Caco-2 (cell line): ENCODE results near the gene CNTF. TPM values are rescaled to one million over a fixed set of nuclear protein-coding genes. Genes with fewer than 3 reads are reported as not detected.

ENCODE experiments used
- BruUV-seq: library from RNA; stranded (reverse); fragments of 400-500 nt; replicated peaks from 2 replicates; lab custom pipeline; 2021; lab: Mats Ljungman, UMichigan
- CTCF ChIA-PET: fragments of 300-600 bp; sonication (Branson Sonifier 250); formaldehyde crosslinking; loops from one replicate; lab custom pipeline; 2022; ENCODE audit warnings: antibody characterized with exemption; lab: Charles Lee
- POLR2A ChIA-PET: fragments of 300-600 bp; sonication (Branson Sonifier 250); formaldehyde crosslinking; loops from one replicate; lab custom pipeline; 2022; ENCODE audit warnings: antibody characterized with exemption; lab: Charles Lee
- DNase-seq, 2 experiments: peaks; one replicate each; pipeline versions ENCODE4 v3.0.0 to v3.0.0-alpha.2; 2020 to 2022
- H3K27me3 ChIP-seq: replicated peaks from 2 replicates; pipeline ENCODE4 v1.6.0; 2011; ENCODE audit warnings: low read length; ENCODE audit not compliant: control insufficient read depth, insufficient read depth
- H3K36me3 ChIP-seq: 2 replicates; pipeline ENCODE4 v1.5.1; 2011; ENCODE audit warnings: low read length; ENCODE audit not compliant: control insufficient read depth, insufficient read depth
- H3K4me1 ChIP-seq: fragments of 250-450 bp; sonication (Bioruptor Pico); 2 replicates; pipeline ENCODE4 v1.5.1; 2020; ENCODE audit warnings: mild to moderate bottlenecking
- H3K4me3 ChIP-seq: 2 replicates; pipeline ENCODE4 v1.5.1; 2011; ENCODE audit warnings: low read depth, mild to moderate bottlenecking, control low read depth, low read length
- H3K9me3 ChIP-seq: fragments of 250-450 bp; sonication (Bioruptor Pico); 2 replicates; pipeline ENCODE4 v1.5.1; 2020; ENCODE audit warnings: mild to moderate bottlenecking, moderate library complexity
- H3K27ac Mint-ChIP-seq: one replicate; pipeline ENCODE4 v1.8.0; 2022; ENCODE audit warnings: mixed read lengths; ENCODE audit not compliant: unreplicated experiment
- H3K27me3 Mint-ChIP-seq: one replicate; pipeline ENCODE4 v1.8.0; 2022; ENCODE audit warnings: mixed read lengths; ENCODE audit not compliant: insufficient read depth, unreplicated experiment
- H3K36me3 Mint-ChIP-seq: one replicate; pipeline ENCODE4 v1.8.0; 2022; ENCODE audit warnings: mild to moderate bottlenecking, mixed read lengths; ENCODE audit not compliant: insufficient read depth, unreplicated experiment
- H3K4me1 Mint-ChIP-seq: one replicate; pipeline ENCODE4 v1.8.0; 2022; ENCODE audit warnings: low read depth, mixed read lengths; ENCODE audit not compliant: unreplicated experiment
- H3K4me3 Mint-ChIP-seq: one replicate; pipeline ENCODE4 v1.8.0; 2022; ENCODE audit warnings: mild to moderate bottlenecking, moderate library complexity, mixed read lengths; ENCODE audit not compliant: unreplicated experiment
- H3K9me3 Mint-ChIP-seq: one replicate; pipeline ENCODE4 v1.8.0; 2022; ENCODE audit warnings: mixed read lengths; ENCODE audit not compliant: unreplicated experiment
- CTCF ChIP-seq, 2 experiments: fragments of 200-600 bp in 1 of 2; IDR thresholded peaks; 1 replicate in 1 of 2; 2 replicates in 1 of 2; pipeline versions ENCODE4 v1.5.1 to v1.8.0; 2011 to 2022; ENCODE audit warnings: antibody characterized with exemption in 1 of 2, control low read depth in 1 of 2, inconsistent platforms in 1 of 2, low read depth in 1 of 2, low read length in 1 of 2, mild to moderate bottlenecking in 1 of 2, moderate library complexity in 1 of 2; ENCODE audit not compliant: insufficient read depth in 1 of 2, severe bottlenecking in 1 of 2, unreplicated experiment in 1 of 2
- intact Hi-C: fragments of 100-400 bp; cut with micrococcal nuclease; formaldehyde crosslinking; loops from one replicate; pipeline ENCODE4 v1.10.0; 2022; ENCODE audit not compliant: unreplicated experiment
- total RNA-seq: library from RNA; stranded (reverse); gene quantifications from 2 replicates; pipeline ENCODE4 v1.2.3, GENCODE V29; 2022

CNTF gene
- total RNA-seq, 1 experiment from 2014 or later: 3.3 TPM

DNA sequence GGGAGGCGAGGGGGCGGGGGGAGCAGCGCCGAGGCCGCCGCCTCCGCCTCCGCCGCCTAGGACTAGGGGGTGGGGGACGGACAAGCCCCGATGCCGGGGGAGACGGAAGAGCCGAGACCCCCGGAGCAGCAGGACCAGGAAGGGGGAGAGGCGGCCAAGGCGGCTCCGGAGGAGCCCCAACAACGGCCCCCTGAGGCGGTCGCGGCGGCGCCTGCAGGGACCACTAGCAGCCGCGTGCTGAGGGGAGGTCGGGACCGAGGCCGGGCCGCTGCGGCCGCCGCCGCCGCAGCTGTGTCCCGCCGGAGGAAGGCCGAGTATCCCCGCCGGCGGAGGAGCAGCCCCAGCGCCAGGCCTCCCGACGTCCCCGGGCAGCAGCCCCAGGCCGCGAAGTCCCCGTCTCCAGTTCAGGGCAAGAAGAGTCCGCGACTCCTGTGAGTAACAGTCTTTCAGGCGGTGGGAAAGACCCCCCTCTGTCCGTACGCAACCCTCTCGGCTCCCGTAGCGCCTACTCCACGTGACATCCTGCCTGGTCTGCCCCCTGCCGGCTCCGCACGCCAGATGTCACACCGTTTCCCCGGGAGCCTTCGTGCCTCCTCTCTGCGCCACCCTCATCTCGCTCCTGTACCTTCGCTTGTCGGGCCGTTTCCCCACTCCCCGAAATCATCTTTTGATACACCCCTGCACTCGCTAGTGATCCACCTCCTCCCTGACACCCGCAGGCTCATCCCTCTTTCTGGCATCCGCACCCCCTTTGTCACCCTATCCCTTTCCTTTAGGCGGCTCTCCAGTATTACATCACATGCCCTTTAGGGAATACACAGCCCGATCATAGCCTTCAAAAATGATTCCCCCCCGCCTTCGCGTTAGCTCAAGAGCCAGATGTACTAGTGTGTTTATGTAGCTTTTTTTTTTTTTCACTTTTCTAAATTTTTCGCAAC is 43.0 kb upstream of the CNTF start:
- peak; percentile 92 to 94 for DNase-seq
- ChIA-PET CTCF (interaction anchor here (0.6 to 1.5 kb wide), 4 partner anchors 12 to 1076 kb away, joined by 3 to 4 read pairs (median 3); no protein-coding TSS in a partner anchor), POLR2A (interaction anchor here (0.6 kb wide), 1 partner anchor 1268 kb away, joined by 5 read pairs; no protein-coding TSS in a partner anchor)
- Histone ChIP-seq H3K9me3 (no peaks in the 10 kb centered on the region), H3K4me1 (peaks cover 2% of the 10 kb centered on the region; the same call in 1 of the 2 replicates), H3K27me3 (no peaks in the 10 kb centered on the region), H3K4me3 (peak overlapping the region; percentile 78), H3K36me3 (no peaks in the 10 kb centered on the region)
- intact Hi-C loops: loop anchor here (1.0 to 5.0 kb wide), 6 partner anchors 321 to 912 kb away; partner anchors contain the start of genes FAM111A and FAM111B
- no TSS peak for BruUV-seq
- Mint-ChIP-seq H3K4me1 (no peaks in the 10 kb centered on the region), H3K4me3 (peak overlapping the region; percentile 99), H3K27ac (peak overlapping the region; percentile 99), H3K36me3 (peaks cover 36% of the 10 kb centered on the region), H3K27me3 (no peaks in the 10 kb centered on the region), H3K9me3 (no peaks in the 10 kb centered on the region)
- peak; percentile 83 to 89 for TF ChIP-seq CTCF (IDR thresholded peaks at IDR 0.05; ENCODE audit: insufficient read depth in 1 of 2, low read depth in 1 of 2, low read length in 1 of 2, severe bottlenecking in 1 of 2, unreplicated experiment in 1 of 2)

GRCh38 chr11:58580311-58580710 is 42.2 kb upstream of the CNTF start:
- ChIA-PET POLR2A (no interaction called here), CTCF (interaction anchor here (1.0 to 1.5 kb wide), 2 partner anchors 13 to 49 kb away, joined by 3 to 4 read pairs; no protein-coding TSS in a partner anchor)
- DNase-seq: no peak
- TSS peak; percentile 40 for BruUV-seq
- Histone ChIP-seq H3K4me1 (peaks cover 3% of the 10 kb centered on the region; the same call in 1 of the 2 replicates), H3K4me3 (peak overlapping the region; percentile 78), H3K36me3 (no peaks in the 10 kb centered on the region), H3K27me3 (no peaks in the 10 kb centered on the region), H3K9me3 (no peaks in the 10 kb centered on the region)
- no peaks in the 10 kb centered on the region for H3K27me3 Mint-ChIP-seq
- no peaks in the 10 kb centered on the region for H3K9me3 Mint-ChIP-seq
- no peak for TF ChIP-seq CTCF (IDR thresholded peaks at IDR 0.05; ENCODE audit: insufficient read depth in 1 of 2, low read depth in 1 of 2, low read length in 1 of 2, severe bottlenecking in 1 of 2, unreplicated experiment in 1 of 2)
- H3K4me3 Mint-ChIP-seq: peak overlapping the region; percentile 99
- peak overlapping the region; percentile 99 for H3K27ac Mint-ChIP-seq
- intact Hi-C loops: no loop called here
- peaks cover 36% of the 10 kb centered on the region for H3K36me3 Mint-ChIP-seq
- H3K4me1 Mint-ChIP-seq: no peaks in the 10 kb centered on the region

DNA sequence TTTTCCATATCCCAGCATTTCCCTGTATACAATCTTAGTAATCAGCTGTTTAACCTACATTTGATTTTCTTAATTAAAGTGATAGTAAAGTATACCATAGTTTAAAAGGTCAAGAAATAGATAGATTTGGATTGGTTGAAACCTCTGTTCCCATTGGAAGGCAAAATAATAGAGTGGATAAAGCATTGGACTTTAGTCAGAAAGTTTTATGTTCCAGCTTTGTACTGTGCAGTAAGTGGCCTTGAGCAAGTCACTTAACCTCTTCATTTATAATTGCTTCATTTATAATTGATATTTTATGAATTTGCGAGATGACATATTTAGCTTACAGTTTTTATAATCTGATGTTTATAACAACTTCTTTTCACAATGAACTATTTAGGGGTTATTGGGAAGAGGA is 40.0 kb upstream of the CNTF start:
- TF ChIP-seq CTCF (IDR thresholded peaks at IDR 0.05; ENCODE audit: insufficient read depth in 1 of 2, low read depth in 1 of 2, low read length in 1 of 2, severe bottlenecking in 1 of 2, unreplicated experiment in 1 of 2): no peak
- no peaks in the 10 kb centered on the region for H3K36me3 ChIP-seq
- Mint-ChIP-seq H3K27me3 (no peaks in the 10 kb centered on the region), H3K36me3 (peaks cover 49% of the 10 kb centered on the region), H3K4me1 (no peaks in the 10 kb centered on the region), H3K4me3 (no peak overlapping the region), H3K9me3 (no peaks in the 10 kb centered on the region), H3K27ac (no peak overlapping the region)
- peaks cover 3% of the 10 kb centered on the region; the same call in 1 of the 2 replicates for H3K4me1 ChIP-seq
- CTCF ChIA-PET: no interaction called here
- H3K9me3 ChIP-seq: no peaks in the 10 kb centered on the region
- BruUV-seq: no TSS peak
- no peak overlapping the region for H3K4me3 ChIP-seq
- H3K27me3 ChIP-seq: no peaks in the 10 kb centered on the region
- no peak for DNase-seq
- POLR2A ChIA-PET: no interaction called here
- intact Hi-C loops: no loop called here
